Hair follicular keratinocyte (primary cell): Measurements from ENCODE around the gene UBXN11. TPM values are rescaled to one million over a fixed set of nuclear protein-coding genes. Genes with fewer than 3 reads are reported as not detected.

Source experiments
- total RNA-seq: library from RNA; depleted of rRNA; stranded (reverse); fragments of >200 nt; gene quantifications from 2 replicates; pipeline ENCODE4 v1.2.3, GENCODE V29; 2015

Gene UBXN11, protein sequence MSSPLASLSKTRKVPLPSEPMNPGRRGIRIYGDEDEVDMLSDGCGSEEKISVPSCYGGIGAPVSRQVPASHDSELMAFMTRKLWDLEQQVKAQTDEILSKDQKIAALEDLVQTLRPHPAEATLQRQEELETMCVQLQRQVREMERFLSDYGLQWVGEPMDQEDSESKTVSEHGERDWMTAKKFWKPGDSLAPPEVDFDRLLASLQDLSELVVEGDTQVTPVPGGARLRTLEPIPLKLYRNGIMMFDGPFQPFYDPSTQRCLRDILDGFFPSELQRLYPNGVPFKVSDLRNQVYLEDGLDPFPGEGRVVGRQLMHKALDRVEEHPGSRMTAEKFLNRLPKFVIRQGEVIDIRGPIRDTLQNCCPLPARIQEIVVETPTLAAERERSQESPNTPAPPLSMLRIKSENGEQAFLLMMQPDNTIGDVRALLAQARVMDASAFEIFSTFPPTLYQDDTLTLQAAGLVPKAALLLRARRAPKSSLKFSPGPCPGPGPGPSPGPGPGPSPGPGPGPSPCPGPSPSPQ
- 1.4 and 2.9 TPM in 2 replicates for total RNA-seq

DNA sequence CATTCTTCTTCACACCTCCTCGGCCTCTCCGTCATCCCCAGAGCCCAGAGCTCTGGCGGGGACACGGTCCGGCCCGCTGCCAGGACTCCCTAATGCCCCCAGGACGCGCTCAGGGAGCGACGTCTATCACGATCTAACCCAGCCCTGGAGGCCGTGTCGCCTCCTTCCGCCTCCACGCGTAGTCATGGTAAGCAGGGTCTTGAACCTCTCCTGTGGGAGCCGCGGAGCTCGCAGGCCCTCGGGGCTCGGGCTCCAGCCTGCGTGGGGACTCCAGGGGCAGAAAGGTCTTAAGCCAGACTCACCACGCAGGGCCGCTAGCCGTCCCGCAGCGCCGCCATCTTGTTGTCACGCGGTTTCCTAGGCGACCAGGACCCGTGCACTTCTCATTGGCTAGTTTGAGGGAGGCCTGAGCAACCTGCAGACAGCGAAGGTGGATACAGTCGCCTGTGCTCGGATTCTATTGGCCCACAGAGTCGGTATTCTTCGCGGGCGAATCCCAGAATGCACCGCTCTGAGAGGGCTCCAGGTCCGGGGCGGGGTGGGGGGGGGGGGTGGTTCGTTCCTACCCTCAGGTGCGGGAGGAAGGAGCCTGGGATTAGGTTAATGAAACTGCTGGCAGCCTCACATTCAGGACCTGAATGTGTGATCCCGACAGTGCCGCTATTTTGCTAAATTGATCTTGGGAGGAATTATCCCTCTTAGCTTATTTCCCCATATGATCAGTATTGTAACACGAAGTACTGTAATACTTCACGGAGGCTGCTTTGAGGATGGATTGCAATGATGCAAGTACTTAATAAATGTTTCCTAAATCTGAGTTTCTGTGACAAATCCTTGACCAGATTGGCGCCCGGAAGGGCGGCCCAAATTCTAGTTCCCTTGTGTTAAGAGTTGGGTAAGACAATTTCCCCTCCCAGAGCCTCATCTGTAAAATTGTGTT lies at the start of gene UBXN11:
TSS of gene UBXN11 (minus strand) at position 347 of the 940 bp plus-strand sequence. CDS start 3,753 bp downstream, outside the sequence.

DNA sequence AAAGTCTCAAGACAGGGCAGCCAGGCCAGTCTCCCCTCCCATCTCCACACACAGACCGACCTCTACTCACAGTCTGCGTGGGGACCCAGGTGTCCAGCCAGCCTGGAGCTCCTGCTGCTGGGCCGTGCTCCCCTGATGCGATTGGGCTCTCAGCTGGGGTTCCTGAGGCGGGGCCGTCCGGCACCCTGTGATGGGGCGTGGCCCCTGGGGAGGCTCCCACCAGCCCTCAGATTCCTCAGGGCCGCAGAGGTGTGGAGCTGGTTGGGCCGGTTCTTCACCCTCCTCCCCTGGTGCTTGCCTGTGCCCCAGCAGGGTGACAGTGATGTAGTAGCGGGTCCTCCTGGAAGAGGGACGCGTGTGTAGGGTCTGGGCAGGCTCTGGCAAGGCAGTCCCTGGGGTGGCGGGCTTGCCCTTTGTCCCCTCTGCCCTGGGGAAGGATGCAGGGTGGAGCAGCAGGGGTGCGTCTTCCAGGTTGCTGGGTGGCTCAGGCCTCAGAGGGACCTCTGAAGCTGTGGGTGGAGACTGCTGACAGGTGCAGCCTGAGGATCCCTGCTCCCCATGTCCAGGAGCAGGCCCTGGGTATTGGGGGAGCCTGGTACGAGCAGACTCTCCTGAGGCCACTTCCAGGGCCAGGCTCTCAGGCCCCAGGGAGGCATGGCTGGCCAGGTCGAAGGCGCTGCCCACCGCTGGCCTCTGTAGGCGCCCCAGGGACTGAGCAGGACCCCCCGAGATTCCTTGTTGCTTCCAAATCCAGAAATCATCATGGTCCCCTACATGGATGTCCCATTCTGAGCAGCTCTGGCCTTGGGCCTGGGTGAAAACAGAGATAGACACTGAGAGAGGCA lies 47.8 kb upstream of the UBXN11 start, which contains the start of gene CRYBG2:
TSS of gene CRYBG2 (minus strand) at position 155 of the 845 bp plus-strand sequence. CDS start 7,473 bp downstream, outside the sequence.

DNA sequence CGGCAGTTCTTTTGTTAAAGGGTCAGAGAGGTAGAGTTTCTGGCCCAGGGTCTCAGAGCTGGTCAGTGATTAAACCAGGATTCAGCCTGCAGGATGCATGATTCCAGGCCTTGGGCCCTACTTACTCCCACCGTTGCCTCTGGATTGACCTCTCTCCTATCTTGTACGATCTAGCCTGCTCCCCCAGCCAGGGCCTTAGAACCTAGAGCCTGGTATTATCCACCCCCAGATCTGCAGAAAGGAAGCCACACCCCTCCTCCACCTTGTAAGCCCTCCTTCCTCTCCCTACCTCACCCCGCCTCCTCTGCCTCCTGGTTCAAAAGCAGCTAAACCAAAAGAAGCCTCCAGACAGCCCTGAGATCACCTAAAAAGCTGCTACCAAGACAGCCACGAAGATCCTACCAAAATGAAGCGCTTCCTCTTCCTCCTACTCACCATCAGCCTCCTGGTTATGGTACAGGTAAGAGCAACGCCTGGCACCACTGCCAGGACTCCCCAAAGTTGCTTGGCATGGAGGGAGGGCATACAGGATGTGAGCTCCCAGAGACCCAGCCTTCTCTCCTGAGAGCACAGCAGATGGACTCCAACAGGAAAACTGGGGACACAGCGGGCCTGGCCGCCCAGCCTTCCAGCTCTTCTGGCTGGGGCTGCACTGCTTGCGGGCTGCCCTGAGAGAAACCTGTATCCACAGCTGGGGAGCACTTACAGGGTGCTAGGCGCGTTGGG lies 11.3 kb upstream of the UBXN11 start, which contains the start of gene CD52:
TSS of gene CD52 (plus strand) at position 347 of the 726 bp plus-strand sequence. CDS start at position 407, 60 bp downstream.

DNA sequence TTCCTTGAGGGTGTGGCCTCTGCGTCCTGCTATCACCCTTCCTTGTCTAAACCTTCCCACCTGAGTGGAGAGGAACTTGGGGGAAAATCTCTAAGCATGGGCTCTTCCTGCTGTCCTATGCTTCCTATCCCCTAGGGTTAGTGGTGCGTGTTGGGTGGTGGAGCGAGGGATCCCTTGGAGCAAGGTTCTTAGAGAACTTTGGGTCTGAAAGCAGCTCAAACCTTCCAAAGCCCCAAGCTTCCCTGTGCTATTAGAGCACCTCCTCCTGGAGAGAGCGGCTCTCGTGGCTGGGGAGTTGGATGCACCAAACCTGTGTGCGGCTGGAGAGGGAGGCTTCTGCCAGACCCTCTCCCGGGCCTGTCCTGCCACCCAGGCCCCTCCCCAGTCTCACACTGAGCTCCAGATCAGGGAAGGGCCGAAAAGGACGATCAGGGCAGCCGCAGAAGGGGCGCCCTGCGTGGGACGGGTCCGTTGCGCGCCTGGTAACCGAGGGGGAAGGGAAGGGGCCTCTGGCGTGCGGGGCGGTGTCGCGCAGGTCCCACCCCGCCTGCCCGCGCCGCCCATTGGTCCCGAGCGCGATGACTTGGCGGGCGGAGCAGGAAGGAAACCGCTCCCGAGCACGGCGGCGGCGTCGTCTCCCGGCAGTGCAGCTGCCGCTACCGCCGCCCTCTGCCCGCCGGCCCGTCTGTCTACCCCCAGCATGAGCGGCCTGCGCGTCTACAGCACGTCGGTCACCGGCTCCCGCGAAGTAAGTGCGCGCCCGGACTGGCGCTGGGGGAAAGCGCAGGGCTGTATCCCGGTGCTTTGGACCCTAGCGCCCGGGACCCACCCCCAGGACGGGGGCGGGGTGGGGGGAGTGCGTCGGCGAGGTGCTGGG lies 26.7 kb downstream of the UBXN11 start, which contains the start of gene SH3BGRL3:
TSS of gene SH3BGRL3 (plus strand) at position 631 of the 877 bp plus-strand sequence. CDS start at position 701, 70 bp downstream.

DNA sequence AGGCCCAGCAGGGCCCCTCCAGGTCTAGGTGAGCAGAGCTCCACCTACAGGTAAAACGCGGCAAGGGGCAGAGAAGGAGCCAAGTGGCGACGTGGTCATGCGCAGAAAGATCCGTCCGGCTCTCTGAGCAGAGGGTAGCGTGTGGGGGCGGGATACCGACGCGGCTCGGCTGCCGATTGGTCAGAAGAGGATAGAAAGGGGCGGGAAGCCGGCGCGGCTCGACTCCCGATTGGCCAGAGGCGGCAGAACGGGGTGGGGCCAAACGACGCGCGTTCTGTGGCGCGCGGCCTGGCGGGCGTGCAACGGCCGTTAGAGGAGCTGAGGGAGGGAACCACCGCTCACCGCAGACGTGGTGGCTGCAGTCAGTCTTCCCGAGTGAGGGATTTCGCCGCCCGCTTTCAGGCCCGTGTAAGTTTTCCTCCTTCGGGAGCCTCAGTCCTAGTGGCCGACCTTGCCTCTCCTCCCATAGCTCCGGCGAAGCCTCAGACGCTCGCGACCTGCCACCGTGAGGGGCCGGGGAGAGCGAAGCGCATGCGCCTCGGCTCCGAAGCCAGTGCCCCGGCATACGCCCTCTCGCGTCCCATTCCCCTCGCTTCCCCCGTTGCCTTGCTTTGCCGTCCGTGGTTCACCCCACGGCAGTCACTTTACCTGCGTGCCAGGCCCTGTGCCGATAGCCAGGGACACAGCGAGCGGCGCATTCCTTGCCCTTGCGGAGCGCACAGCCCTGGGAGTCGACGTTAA lies 72.4 kb downstream of the UBXN11 start, which contains the start of gene CEP85:
TSS of gene CEP85 (plus strand) at position 298 of the 741 bp plus-strand sequence. CDS start 5,584 bp downstream, outside the sequence.

Other genes starting within 250 kb of the UBXN11 start
- not detected in 2 replicates for gene TRIM63, start 239.0 kb downstream of the UBXN11 start, total RNA-seq
- 1.5 and 1.6 TPM in 2 replicates for gene PDIK1L, start 194.8 kb downstream of the UBXN11 start, total RNA-seq
- not detected in 2 replicates for gene FAM110D, start 147.6 kb downstream of the UBXN11 start, total RNA-seq
- not detected in 2 replicates for gene C1orf232, start 137.7 kb downstream of the UBXN11 start, total RNA-seq
- 55.7 and 57.6 TPM in 2 replicates for gene ZNF593, start 136.7 kb downstream of the UBXN11 start, total RNA-seq
- gene ZNF593OS, start 134.8 kb downstream of the UBXN11 start, total RNA-seq, result not detected in 2 replicates
- 12.1 and 14.1 TPM in 2 replicates for gene CNKSR1, start 129.1 kb downstream of the UBXN11 start, total RNA-seq
- gene CATSPER4, start 116.0 kb downstream of the UBXN11 start, total RNA-seq, result not detected in 2 replicates
- 9.3 and 14.6 TPM in 2 replicates for gene CEP85, start 72.4 kb downstream of the UBXN11 start, total RNA-seq
- 155 and 186 TPM in 2 replicates for gene SH3BGRL3, start 26.6 kb downstream of the UBXN11 start, total RNA-seq
- 0.55 TPM in 1 of 2 replicates, not detected in the other for gene CD52, start 11.3 kb upstream of the UBXN11 start, total RNA-seq
- 3.3 and 3.9 TPM in 2 replicates for gene CRYBG2, start 47.5 kb upstream of the UBXN11 start, total RNA-seq
- gene ZNF683, start 66.1 kb upstream of the UBXN11 start, total RNA-seq, result not detected in 2 replicates
- not detected in 2 replicates for gene LIN28A, start 104.2 kb upstream of the UBXN11 start, total RNA-seq
- gene DHDDS, start 125.7 kb upstream of the UBXN11 start, total RNA-seq, result 33.2 and 55.4 TPM in 2 replicates
- gene HMGN2, start 165.8 kb upstream of the UBXN11 start, total RNA-seq, result 268 and 569 TPM in 2 replicates
- gene RPS6KA1, start 223.1 kb upstream of the UBXN11 start, total RNA-seq, result 138 and 150 TPM in 2 replicates